Small intestine (tissue), 7 donors: ENCODE measurements around the gene SLC28A1. TPM values are rescaled to one million over a fixed set of nuclear protein-coding genes. Genes with fewer than 3 reads are reported as not detected.
A peak's percentile ranks its signal among the peaks of the same experiment; 100 is the strongest.

Source experiments
- DNase-seq, 2 donors: peaks; one replicate each; pipeline versions ENCODE4 v3.0.0 to v3.0.0-alpha.2; 2013
- FAIRE-seq: peaks from 2 replicates; lab custom pipeline; 2012; peaks lifted over from hg19 to GRCh38; lab: Jason Lieb, UNC
- H3K27ac ChIP-seq, 3 donors: one replicate each; pipeline ENCODE4 v1.5.1; 2013; ENCODE audit warnings: low read length in 2 of 3, mild to moderate bottlenecking in 2 of 3, control low read depth in 1 of 3, inconsistent platforms in 1 of 3, low read depth in 1 of 3, moderate library complexity in 1 of 3
- H3K27me3 ChIP-seq, 3 donors: one replicate each; pipeline ENCODE4 v1.6.1; 2013; ENCODE audit warnings: low read length in 3 of 3, inconsistent platforms in 1 of 3; ENCODE audit not compliant: control insufficient read depth in 3 of 3, insufficient read depth in 3 of 3
- H3K36me3 ChIP-seq, 3 donors: one replicate each; pipeline ENCODE4 v1.6.1; 2013; ENCODE audit warnings: low read length in 3 of 3, inconsistent platforms in 1 of 3, low read depth in 1 of 3, mild to moderate bottlenecking in 1 of 3, moderate library complexity in 1 of 3; ENCODE audit not compliant: control insufficient read depth in 3 of 3, insufficient read depth in 2 of 3
- H3K4me1 ChIP-seq, 3 donors: one replicate each; pipeline ENCODE4 v1.6.1; 2013; ENCODE audit warnings: low read length in 2 of 3, inconsistent platforms in 1 of 3, low read depth in 1 of 3, mild to moderate bottlenecking in 1 of 3, moderate library complexity in 1 of 3; ENCODE audit not compliant: control insufficient read depth in 3 of 3, insufficient read depth in 2 of 3
- H3K4me3 ChIP-seq, 3 donors: one replicate each; pipeline ENCODE4 v1.5.1; 2013; ENCODE audit warnings: low read length in 3 of 3, control low read depth in 1 of 3, inconsistent platforms in 1 of 3, low read depth in 1 of 3, mild to moderate bottlenecking in 1 of 3, moderate library complexity in 1 of 3
- H3K9me3 ChIP-seq, 2 donors: one replicate each; pipeline ENCODE4 v1.6.1; 2013; ENCODE audit warnings: low read depth in 1 of 2, low read length in 1 of 2; ENCODE audit not compliant: control insufficient read depth in 2 of 2, insufficient read depth in 1 of 2
- WGBS, 3 donors: extraction: QIAGEN DNeasy Blood & Tissue Kit; methylation state at CpG; one replicate each; pipeline ENCODE4 v1.1.7; 2013; 5-methylcytosine and 5-hydroxymethylcytosine counted together
- polyA plus RNA-seq, 4 donors: library from polyadenylated mRNA; stranded (reverse) in 3 of 4; unstranded in 1 of 4; fragments of 200-250 nt in 3 of 4; fragments of 120-200 nt in 1 of 4; gene quantifications; one replicate each; pipeline versions ENCODE4 v1.2.1 to v1.2.3, GENCODE V29; 2013
- donor health status: healthy with polysubstance abuse.
- donor health status: control.
- donor health status: control.
- donor health status: Bipolar disorder and iron deficiency.
- donor health status: healthy.

Gene SLC28A1
- polyA plus RNA-seq, 4 donors: 4.4 to 64.6 (median 31.2) TPM

GRCh38 chr15:84969257-84969656 is 84.8 kb downstream of the SLC28A1 start:
- FAIRE-seq (no peak), DNase-seq (no peak)
- Histone ChIP-seq H3K4me3 (no peak overlapping the region), H3K27ac (no peak overlapping the region), H3K4me1 (no peaks in the 10 kb centered on the region), H3K27me3 (no peaks in the 10 kb centered on the region), H3K36me3 (peaks cover 0 to 6% (median 3%) of the 10 kb centered on the region in 3 donors), H3K9me3 (peaks cover 0 to 10% of the 10 kb centered on the region in 2 donors)
- WGBS, 3 donors: 62 to 70% (median 68%) methylated on average over 6 of the region's 6 CpGs

- no peaks in the 10 kb centered on the region for H3K27me3 ChIP-seq
- H3K9me3 ChIP-seq: peaks cover 0 to 3% of the 10 kb centered on the region in 2 donors
- H3K36me3 ChIP-seq: peaks cover 0 to 3% (median 0%) of the 10 kb centered on the region in 3 donors
- WGBS, 3 donors: 26 to 63% (median 41%) methylated on average over 3 of the region's 3 CpGs
- DNase-seq: no peak
- H3K4me3 ChIP-seq: no peak overlapping the region
- FAIRE-seq: no peak
- H3K4me1 ChIP-seq: no peaks in the 10 kb centered on the region
- H3K27ac ChIP-seq: no peak overlapping the region
These were observed 86.4 kb downstream of the SLC28A1 start for GRCh38 chr15:84970843-84971242.

GRCh38 chr15:84973492-84974460 is 89.3 kb downstream of the SLC28A1 start:
- H3K9me3 ChIP-seq: no peaks in the 10 kb centered on the region
- no peaks in the 10 kb centered on the region for H3K27me3 ChIP-seq
- whole genome bisulfite sequencing, 3 donors: 87 to 92% (median 89%) methylated on average over 16 of the region's 16 CpGs
- no peaks in the 10 kb centered on the region for H3K4me1 ChIP-seq
- peaks cover 0 to 3% (median 0%) of the 10 kb centered on the region in 3 donors for H3K36me3 ChIP-seq
- H3K27ac ChIP-seq: peak overlapping the region in 1 of 3 donors; percentile 14
- H3K4me3 ChIP-seq: no peak overlapping the region
- FAIRE-seq (no peak), DNase-seq (no peak)

GRCh38 chr15:84975871-84976351 is 91.4 kb downstream of the SLC28A1 start:
- Histone ChIP-seq H3K9me3 (no peaks in the 10 kb centered on the region), H3K27me3 (no peaks in the 10 kb centered on the region), H3K27ac (no peak overlapping the region), H3K4me1 (peaks cover 0 to 5% (median 0%) of the 10 kb centered on the region in 3 donors), H3K36me3 (no peaks in the 10 kb centered on the region), H3K4me3 (no peak overlapping the region)
- WGBS, 3 donors: 83 to 89% (median 85%) methylated on average over 5 of the region's 5 CpGs
- no peak for DNase-seq
- no peak for FAIRE-seq

GRCh38 chr15:84976746-84977345 is 92.4 kb downstream of the SLC28A1 start:
- FAIRE-seq (no peak), DNase-seq (no peak)
- 90 to 95% (median 94%) methylated on average over 10 of the region's 10 CpGs for WGBS, 3 donors
- Histone ChIP-seq H3K4me3 (no peak overlapping the region), H3K9me3 (no peaks in the 10 kb centered on the region), H3K4me1 (peaks cover 0 to 5% (median 0%) of the 10 kb centered on the region in 3 donors), H3K27ac (no peak overlapping the region), H3K36me3 (no peaks in the 10 kb centered on the region), H3K27me3 (no peaks in the 10 kb centered on the region)

- no peak for DNase-seq
- Histone ChIP-seq H3K9me3 (no peaks in the 10 kb centered on the region), H3K4me1 (peaks cover 0 to 10% (median 5%) of the 10 kb centered on the region in 3 donors), H3K27ac (peak overlapping the region in 1 of 3 donors; percentile 90), H3K27me3 (no peaks in the 10 kb centered on the region), H3K36me3 (no peaks in the 10 kb centered on the region), H3K4me3 (peak overlapping the region in 1 of 3 donors; percentile 94)
- no peak for FAIRE-seq
- WGBS, 3 donors: 23 to 32% (median 29%) methylated on average over 16 of the region's 16 CpGs
These were observed 95.2 kb downstream of the SLC28A1 start for GRCh38 chr15:84979651-84980050.

- Histone ChIP-seq H3K27ac (peak overlapping the region; percentile 79 to 97 (median 90)), H3K9me3 (no peaks in the 10 kb centered on the region), H3K4me1 (peaks cover under 1 to 16% (median 12%) of the 10 kb centered on the region in 3 donors), H3K4me3 (peak overlapping the region; percentile 67 to 94 (median 86)), H3K36me3 (no peaks in the 10 kb centered on the region), H3K27me3 (no peaks in the 10 kb centered on the region)
- DNase-seq: peak; percentile 85 to 96
- WGBS, 3 donors: 0% methylated on average over 50 to 66 of the region's 66 CpGs
- FAIRE-seq: no peak
These were observed 96.0 kb downstream of the SLC28A1 start for GRCh38 chr15:84980196-84981053.
